ENCODE results near the gene RCBTB1.

- TF ChIP-seq CTCF (IDR thresholded peaks at IDR 0.05 in 2 of 3, conservative IDR thresholded peaks at IDR 0.05 in 1 of 3; ENCODE audit: control insufficient read depth in 2 of 3, extremely low read depth in 1 of 3, insufficient read depth in 1 of 3, low read depth in 3 of 3, low read length in 3 of 3) (no peak), FOS (IDR thresholded peaks at IDR 0.05; ENCODE audit: borderline replicate concordance, extremely low read depth, insufficient read length) (no peak), RFX5 (IDR thresholded peaks at IDR 0.05; ENCODE audit: low read depth, low read length) (no peak), EZH2 (IDR thresholded peaks at IDR 0.05; ENCODE audit: borderline replicate concordance, control insufficient read depth, low read depth, low read length) (no peak), NFIC (IDR thresholded peaks at IDR 0.05; ENCODE audit: low read depth, low read length) (no peak)
Observed at GRCh38 chr13:49532593-49532992, 52.8 kb downstream of the RCBTB1 start.

All from GM12878 (cell line).